ENCODE measurements around the gene ZWILCH. TPM values are rescaled to one million over a fixed set of nuclear protein-coding genes. Genes with fewer than 3 reads are reported as not detected.
A peak's percentile ranks its signal among the peaks of the same experiment; 100 is the strongest.

Gene ZWILCH
- total RNA-seq, 2 donors from 2014 or later, result 28.1 to 40.9 TPM

DNA sequence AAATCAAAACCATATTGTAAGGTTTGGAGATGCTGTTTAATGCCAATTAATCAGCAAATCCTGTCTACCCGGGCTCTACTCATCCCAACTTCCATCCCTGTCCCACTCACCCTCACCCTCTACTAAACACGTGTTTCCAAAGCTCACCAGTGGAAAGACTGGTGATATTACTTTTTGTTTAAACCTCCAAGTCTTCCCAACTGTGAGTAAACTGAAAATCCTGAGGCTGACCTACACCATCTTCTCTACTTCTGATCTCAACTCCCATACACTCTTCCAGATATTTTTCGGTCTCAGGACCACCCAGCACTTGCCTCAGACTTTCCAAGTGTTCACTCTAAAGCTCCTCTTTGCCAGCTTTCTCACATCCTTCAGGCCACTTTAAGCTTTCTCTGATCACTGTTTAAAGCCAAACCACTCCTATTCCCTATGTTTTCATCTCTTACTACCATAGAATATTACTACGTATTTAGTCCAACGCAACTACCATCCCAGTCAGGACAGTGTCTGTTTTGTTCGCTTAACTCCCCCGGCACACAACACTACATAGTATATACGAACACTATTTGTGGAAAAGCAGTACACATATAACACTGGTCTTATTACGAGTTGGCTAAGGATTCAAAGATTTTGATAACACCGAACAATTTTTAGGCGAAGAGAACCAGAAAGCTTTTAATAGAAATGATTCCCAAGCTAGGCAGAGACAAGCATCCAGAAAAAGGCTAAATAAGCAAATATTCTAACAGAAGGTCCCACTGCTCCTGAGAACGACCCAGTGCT, 1.2 kb upstream of the ZWILCH start:
- Mint-ChIP-seq H3K27ac (peak overlapping the region; percentile 95 to 100), H3K9me3 (no peaks in the 10 kb centered on the region), H3K36me3 (peaks cover 40 to 58% of the 10 kb centered on the region in 2 donors)
- DNase-seq (ENCODE audit: low spot score in 2 of 2) (no peak), ATAC-seq (no peak)

DNA sequence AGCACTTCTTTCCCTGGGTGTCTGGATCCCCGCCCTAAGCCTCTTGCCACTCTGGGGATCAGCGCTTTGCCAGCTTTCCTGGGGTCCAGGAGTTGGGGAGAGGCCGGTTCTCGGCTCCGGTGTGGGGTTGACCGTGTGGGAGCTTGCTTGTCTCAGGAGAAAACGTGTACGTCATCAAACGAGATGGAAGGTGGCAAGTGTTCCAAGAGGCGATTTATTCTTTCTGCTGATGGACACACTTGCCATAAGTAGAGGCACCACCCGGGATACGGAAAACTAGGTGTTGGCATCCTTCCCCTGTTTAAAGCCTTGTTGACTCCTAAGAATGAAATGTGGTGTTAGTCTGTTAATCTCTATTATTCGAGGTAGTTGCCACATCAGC, 295 bp downstream of the ZWILCH start:
- peaks cover 34 to 44% of the 10 kb centered on the region in 2 donors for H3K36me3 Mint-ChIP-seq
- ATAC-seq, result peak in 1 of 2 donors; percentile 23
- no peaks in the 10 kb centered on the region for H3K9me3 Mint-ChIP-seq
- peak overlapping the region; percentile 95 to 100 for H3K27ac Mint-ChIP-seq
- no peak for DNase-seq (ENCODE audit: low spot score in 2 of 2)

DNA sequence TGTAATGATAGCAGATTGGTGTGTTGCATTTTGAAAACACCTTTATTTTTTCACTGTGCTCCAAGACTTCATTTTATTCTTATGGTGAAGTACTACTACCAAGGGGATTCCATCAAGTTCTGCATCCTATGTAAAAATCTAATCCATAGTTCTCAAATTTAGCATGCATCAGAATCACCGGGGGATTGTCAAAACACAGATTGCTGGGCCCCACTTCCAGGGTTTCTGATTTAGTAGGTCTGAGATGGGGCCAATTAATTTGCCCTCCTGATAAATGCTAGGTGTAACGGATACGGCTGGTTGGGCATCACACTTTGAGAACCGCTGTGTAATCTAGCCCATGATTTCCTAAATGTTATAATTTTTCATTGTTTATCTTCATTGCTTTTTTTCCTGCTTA, 692 bp downstream of the ZWILCH start:
- ATAC-seq, result no peak
- H3K27ac Mint-ChIP-seq, result peak overlapping the region; percentile 95 to 100
- no peaks in the 10 kb centered on the region for H3K9me3 Mint-ChIP-seq
- no peak for DNase-seq (ENCODE audit: low spot score in 2 of 2)
- peaks cover 32 to 40% of the 10 kb centered on the region in 2 donors for H3K36me3 Mint-ChIP-seq

DNA sequence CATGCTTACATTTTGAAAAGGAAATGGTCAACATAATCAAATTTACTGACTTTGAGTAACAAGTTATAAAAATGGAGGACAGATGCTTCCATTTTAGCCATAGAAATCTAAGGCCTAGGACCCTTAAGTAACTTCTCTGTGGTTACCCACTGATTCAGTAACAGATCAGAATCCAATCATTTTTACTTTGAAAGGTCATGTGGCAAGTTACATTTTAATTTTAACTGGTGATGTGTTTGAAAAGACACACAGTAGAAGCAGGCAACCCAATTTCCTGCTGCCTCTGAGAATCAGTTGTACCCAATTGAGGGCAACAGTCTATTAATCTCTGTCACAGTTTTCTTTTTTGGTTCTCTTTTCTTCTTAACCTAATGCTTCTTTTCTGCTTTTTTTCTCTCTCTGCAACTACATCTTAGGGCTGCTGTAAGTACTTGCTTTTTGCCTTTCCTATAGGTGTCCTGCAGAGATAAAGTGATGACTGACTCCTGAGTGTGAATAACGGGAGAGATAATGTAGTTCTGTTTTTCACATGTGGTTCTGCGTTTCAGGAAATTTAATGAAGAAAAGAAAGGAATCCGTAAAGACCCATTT, 3.3 kb downstream of the ZWILCH start:
- DNase-seq (ENCODE audit: low spot score in 2 of 2), result no peak
- Mint-ChIP-seq H3K9me3 (no peaks in the 10 kb centered on the region), H3K36me3 (peaks cover 21 to 22% of the 10 kb centered on the region in 2 donors), H3K27ac (no peak overlapping the region)
- ATAC-seq, result no peak

DNA sequence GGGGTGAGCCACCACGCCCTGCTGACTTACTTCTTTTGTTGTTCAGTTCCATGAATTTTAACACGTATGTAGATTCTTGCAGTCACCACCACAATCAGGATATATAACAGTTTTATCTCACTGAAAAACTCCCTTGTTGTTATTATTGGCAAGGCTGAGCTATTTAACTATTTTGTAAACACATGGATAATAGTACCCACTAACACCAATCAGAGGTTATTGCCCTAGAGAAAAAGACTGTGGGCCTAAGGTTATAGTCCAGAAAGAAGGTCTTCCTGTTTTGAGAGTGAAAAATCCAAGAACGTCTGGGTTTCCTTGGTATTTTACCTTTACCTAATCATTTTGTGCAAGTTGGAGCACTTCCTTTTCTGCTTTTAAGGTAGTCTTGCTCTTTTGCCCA, 9.5 kb downstream of the ZWILCH start:
- Mint-ChIP-seq H3K36me3 (peaks cover 12 to 25% of the 10 kb centered on the region in 2 donors), H3K9me3 (no peaks in the 10 kb centered on the region), H3K27ac (no peak overlapping the region)
- ATAC-seq (no peak), DNase-seq (ENCODE audit: low spot score in 2 of 2) (no peak)

DNA sequence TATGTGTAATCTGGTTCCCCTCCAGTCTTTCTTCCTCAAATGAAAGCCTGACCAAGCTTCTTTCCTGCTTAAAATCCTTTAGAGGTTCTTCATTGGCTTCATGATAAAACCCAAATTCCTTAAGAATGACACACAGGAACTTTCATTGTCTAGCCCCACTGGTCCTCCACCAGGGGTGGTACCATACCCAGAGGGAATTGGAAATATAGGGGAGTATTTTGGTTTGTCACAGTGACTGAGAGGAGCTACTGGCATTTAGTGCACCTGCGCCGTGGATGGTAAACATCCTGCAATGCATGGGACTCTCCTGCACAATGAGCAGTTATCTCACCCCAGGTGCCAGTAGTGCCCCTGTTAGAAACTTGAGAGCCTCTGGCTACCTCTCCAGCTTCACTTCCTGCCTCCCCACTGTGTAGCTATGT, 10.8 kb downstream of the ZWILCH start:
- no peak for DNase-seq (ENCODE audit: low spot score in 2 of 2)
- H3K27ac Mint-ChIP-seq, result peak overlapping the region; percentile 11 to 56
- no peak for ATAC-seq
- H3K9me3 Mint-ChIP-seq, result no peaks in the 10 kb centered on the region
- H3K36me3 Mint-ChIP-seq, result peaks cover 12 to 25% of the 10 kb centered on the region in 2 donors

DNA sequence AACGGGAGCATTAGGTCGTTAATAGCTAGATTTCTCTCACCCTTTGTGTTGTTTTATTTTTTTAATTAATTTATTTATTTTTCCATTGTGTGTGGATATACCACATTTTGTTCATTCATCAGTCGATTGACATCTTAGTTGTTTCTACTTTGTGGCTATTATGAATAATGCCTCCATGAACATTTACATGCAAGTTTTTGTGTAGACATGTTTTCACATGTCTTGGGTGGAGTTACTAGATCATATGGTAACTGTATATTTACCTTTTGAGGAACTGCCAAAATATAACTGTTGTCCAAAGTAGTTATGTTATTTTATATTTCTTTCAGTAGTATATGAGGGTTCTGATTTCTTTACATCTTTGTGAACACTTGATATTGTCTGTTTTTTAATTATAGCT, 18.8 kb downstream of the ZWILCH start:
- Mint-ChIP-seq H3K9me3 (no peaks in the 10 kb centered on the region), H3K27ac (no peak overlapping the region), H3K36me3 (peaks cover 6 to 9% of the 10 kb centered on the region in 2 donors)
- DNase-seq (ENCODE audit: low spot score in 2 of 2), result no peak
- no peak for ATAC-seq

DNA sequence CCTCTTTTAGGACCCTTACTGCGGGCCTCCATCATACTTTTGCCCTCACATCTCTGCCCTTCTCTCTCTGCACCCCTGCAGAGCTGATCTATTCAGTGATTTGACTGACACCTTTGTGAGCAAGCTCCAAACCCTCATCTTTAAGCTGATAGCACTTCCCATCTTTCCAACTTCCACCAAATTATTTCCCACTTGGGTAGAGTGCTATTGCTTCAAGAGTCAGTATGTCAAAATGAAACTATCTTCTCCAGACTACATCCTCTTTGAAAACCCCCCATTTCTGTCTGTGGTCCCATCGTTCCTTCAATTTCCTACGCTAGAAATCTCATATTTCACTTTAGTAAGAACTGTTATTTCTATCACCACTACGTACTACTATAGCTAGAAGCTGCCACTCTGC, 19.7 kb downstream of the ZWILCH start:
- H3K9me3 Mint-ChIP-seq, result no peaks in the 10 kb centered on the region
- DNase-seq (ENCODE audit: low spot score in 2 of 2), result no peak
- H3K27ac Mint-ChIP-seq, result no peak overlapping the region
- no peak for ATAC-seq
- peaks cover 9 to 13% of the 10 kb centered on the region in 2 donors for H3K36me3 Mint-ChIP-seq

DNA sequence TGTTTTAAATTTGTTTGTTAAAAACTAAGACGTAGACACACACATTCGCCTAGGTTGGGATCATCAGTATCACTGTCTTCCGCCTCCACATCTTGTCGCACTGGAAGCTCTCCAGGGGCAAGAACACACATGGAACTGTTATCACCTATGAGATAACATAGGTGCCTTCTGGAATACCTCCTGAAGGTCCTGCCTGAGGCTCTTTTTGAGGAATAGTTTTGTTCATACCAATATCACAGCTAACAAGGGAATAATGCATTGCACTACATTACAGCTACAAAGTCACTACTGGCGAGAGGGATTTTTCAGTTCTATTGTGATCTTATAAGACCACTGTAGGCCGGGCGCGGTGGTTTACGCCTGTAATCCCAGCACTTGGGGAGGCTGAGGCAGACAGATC, 29.9 kb downstream of the ZWILCH start:
- Mint-ChIP-seq H3K27ac (no peak overlapping the region), H3K36me3 (peaks cover 9 to 11% of the 10 kb centered on the region in 2 donors), H3K9me3 (no peaks in the 10 kb centered on the region)
- DNase-seq (ENCODE audit: low spot score in 2 of 2), result no peak
- no peak for ATAC-seq

DNA sequence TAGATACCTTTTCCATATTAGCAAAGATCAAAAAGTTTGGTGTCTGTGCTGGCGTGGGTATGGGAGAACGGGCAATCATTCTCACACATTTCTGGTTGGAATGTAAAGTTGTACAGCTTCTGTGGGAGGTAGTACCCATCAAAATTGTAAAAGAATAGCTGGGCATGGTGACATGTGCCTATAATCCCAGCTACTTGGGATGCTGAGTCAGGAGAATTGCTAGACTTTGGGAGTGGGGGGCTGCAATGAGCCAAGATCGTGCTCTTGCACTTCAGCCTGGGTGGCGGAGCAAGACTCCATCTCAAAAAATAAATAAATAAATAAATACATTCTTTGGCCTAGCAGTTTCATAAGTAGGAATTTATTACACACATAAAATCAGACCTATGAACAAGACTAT, 37.8 kb downstream of the ZWILCH start:
- Mint-ChIP-seq H3K36me3 (peaks cover 20% of the 10 kb centered on the region in 2 donors), H3K9me3 (no peaks in the 10 kb centered on the region), H3K27ac (no peak overlapping the region)
- ATAC-seq (no peak), DNase-seq (ENCODE audit: low spot score in 2 of 2) (no peak)

DNA sequence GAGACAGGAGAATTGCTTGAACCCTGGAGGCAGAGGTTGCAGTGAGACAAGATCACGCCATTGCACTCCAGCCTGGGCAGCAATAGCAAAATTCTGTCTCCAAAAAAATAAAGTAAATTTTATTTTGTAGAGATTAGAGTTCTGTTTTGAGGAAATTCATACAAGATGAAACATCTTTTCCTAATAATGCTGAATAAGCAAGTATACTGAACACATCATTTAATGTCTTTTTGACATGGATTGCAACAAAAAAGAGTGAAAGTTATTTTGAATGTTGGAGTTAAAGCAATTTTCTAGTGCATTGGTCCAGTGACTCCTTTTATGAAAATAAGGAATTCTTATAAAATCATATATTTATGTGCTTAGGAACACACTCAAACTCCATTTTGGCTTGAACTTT, 40.1 kb downstream of the ZWILCH start:
- Mint-ChIP-seq H3K36me3 (peaks cover 9 to 11% of the 10 kb centered on the region in 2 donors), H3K27ac (no peak overlapping the region), H3K9me3 (no peaks in the 10 kb centered on the region)
- ATAC-seq, result no peak
- no peak for DNase-seq (ENCODE audit: low spot score in 2 of 2)

DNA sequence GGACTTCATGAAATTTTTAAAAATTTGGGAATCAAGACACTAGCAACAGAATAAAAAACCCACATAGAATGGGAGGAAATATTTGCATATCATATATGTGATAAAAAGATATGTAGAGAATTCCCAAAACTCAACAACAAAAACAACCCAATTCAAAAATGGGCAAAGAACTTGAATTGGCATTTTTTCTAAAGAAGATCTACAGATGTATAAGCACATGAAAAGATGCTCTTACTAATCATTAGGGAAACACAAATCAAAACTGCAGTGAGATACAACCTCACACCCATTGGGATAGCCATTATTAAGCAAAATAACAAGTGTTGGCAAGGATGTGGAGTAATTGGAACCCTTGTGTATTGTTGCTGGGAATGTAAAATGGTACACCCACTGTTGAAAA, 50.6 kb downstream of the ZWILCH start:
- no peak for ATAC-seq
- no peaks in the 10 kb centered on the region for H3K9me3 Mint-ChIP-seq
- no peak overlapping the region for H3K27ac Mint-ChIP-seq
- no peaks in the 10 kb centered on the region for H3K36me3 Mint-ChIP-seq
- no peak for DNase-seq (ENCODE audit: low spot score in 2 of 2)

DNA sequence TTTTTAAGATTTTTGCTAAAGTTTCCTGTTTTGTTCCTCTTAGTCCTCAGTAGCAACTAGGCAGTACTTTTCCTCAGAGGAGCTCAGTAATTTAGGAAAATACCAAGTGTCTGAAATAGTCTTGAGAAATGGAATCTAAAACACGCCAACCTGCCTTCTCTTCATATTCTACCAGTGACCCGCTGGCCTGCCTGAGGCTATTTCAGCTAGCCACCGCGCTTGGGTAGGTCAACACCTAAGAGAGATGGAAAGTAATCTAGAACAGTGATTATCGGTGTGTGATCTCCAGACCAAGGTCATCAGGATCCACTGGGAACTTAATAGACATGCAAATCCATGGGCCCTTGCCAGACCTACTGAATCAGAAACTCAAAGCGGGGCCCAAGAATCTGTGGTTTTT, 53.1 kb downstream of the ZWILCH start:
- Mint-ChIP-seq H3K27ac (no peak overlapping the region), H3K9me3 (no peaks in the 10 kb centered on the region), H3K36me3 (no peaks in the 10 kb centered on the region)
- DNase-seq (ENCODE audit: low spot score in 2 of 2) (no peak), ATAC-seq (no peak)

DNA sequence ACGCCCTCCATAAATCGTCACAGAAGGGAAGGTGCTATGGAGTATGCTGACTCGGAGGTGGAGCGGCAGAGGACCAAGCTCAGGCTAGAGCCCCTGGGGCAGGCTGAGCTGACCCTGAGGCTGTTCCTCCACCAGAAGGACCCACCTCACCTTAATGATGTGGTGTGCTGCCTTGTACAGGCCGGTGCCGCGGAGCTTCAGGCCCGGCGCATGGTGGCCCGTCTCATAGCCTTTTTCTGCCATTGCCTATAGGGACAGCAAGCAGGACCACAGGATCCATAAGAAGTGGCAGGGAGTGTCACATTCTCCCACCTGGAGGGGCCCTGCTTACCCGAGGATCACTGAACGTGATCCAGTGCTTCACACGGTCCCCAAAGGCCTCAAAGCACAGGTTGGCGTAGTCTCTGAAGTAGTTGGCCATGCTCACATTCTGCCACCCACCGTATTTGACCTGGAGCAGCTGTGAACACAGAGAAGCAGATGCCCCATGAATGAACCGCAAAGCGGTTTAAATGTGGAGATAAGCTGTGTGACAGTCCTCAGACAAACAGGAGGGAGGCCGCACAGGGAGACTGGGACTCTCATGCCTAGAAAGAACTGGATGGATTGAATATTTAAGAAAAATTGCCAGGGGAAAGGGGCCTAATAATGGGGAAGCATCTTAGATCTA, 55.9 kb downstream of the ZWILCH start:
- ATAC-seq (no peak), DNase-seq (ENCODE audit: low spot score in 2 of 2) (no peak)
- no peaks in the 10 kb centered on the region for H3K36me3 Mint-ChIP-seq
- no peak overlapping the region for H3K27ac Mint-ChIP-seq
- H3K9me3 Mint-ChIP-seq, result no peaks in the 10 kb centered on the region

DNA sequence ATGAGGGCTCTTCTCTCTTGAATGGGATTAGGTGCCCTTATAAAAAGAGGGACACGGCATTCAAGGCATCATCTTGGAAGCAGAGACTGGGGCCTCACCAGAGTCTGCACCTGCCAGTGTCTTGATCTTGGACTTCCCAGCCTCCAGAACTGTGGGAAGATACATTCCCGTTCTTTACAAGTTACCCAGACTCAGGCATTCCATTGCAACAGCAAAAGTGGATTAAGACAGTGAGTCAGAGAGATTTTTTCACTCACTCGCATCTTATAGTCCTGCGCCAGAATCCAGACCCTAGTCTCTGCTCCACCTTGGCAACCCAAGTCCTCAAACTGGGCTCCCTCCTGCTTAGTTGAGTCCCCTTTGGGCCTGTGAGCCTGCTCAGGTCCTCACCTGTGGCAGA, 58.0 kb downstream of the ZWILCH start:
- DNase-seq (ENCODE audit: low spot score in 2 of 2), result no peak
- Mint-ChIP-seq H3K36me3 (no peaks in the 10 kb centered on the region), H3K9me3 (no peaks in the 10 kb centered on the region), H3K27ac (no peak overlapping the region)
- no peak for ATAC-seq

DNA sequence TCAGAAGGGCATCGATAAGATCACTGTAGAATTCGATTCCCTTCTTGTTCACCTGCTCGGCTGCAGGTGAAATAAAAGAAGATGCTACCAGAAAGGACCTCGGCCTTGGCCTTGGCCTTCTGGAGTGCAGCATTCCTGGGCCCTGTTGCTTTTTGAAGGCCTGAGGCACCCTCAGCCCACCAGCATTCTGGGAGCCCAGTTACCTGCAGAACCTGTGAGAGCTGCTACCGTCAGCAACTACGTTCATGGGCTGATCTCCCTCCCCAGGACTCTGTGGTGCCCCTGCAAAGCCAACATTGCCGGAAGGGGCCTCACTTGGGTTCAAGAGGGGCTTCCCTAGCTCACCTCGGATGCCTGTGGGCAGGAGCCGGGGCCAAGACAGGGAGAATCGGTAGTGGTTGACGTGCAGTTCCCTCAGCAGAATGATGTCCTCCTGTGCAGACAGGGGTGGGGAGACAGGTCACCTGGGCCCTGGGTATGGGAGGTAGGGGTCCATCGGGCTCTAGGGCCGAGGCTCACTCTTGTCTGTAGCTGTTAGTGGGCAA, 58.5 kb downstream of the ZWILCH start:
- Mint-ChIP-seq H3K9me3 (no peaks in the 10 kb centered on the region), H3K36me3 (no peaks in the 10 kb centered on the region), H3K27ac (no peak overlapping the region)
- ATAC-seq, result no peak
- DNase-seq (ENCODE audit: low spot score in 2 of 2), result no peak
